SHP77 (cell line): ENCODE results near the gene ZNF880.
A peak's percentile ranks its signal among the peaks of the same experiment; 100 is the strongest.
"Not testable (repeated sequence)": the region's sequence is repeated elsewhere in the genome, so short reads cannot be mapped to it uniquely, and the experiment has no call there.

Experiments
- DNase-seq, 2 experiments: peaks; one replicate each; lab custom pipeline; 2025; lab: John Stamatoyannopoulos, UW

Gene ZNF880

GRCh38 chr19:52369559-52370340 lies at the start of gene ZNF880:
Gene ZNF880, plus strand, starts transcription at chr19:52369923. Its CDS starts 43 bp downstream, at chr19:52369966.
- DNase-seq = peak; percentile 89 to 91

- no peak for DNase-seq
These were observed 47.3 kb upstream of the ZNF880 start for GRCh38 chr19:52322429-52322828.

- DNase-seq = no peak
These were observed 38.0 kb upstream of the ZNF880 start for GRCh38 chr19:52331757-52332156.

GRCh38 chr19:52335768-52336116 lies 34.0 kb upstream of the ZNF880 start:
- DNase-seq = no peak

- DNase-seq = peak; percentile 80 to 83
These were observed 33.5 kb upstream of the ZNF880 start, which contains the start of gene ZNF610 for GRCh38 chr19:52336117-52336790. Gene ZNF610, plus strand, starts transcription at chr19:52336243. Its CDS starts 12,930 bp downstream, at chr19:52349173.

- DNase-seq = no peak
These were observed 32.8 kb upstream of the ZNF880 start for GRCh38 chr19:52336791-52337381.

- DNase-seq = not testable (repeated sequence)
These were observed 30.7 kb upstream of the ZNF880 start for GRCh38 chr19:52339022-52339421.

GRCh38 chr19:52343548-52343947 lies 26.2 kb upstream of the ZNF880 start:
- DNase-seq = peak; percentile 55 to 64

GRCh38 chr19:52345162-52345561 lies 24.6 kb upstream of the ZNF880 start:
- DNase-seq = no peak

- DNase-seq = no peak
These were observed 18.2 kb upstream of the ZNF880 start for GRCh38 chr19:52351512-52351911.

GRCh38 chr19:52366414-52366824 lies 3.3 kb upstream of the ZNF880 start:
- no peak for DNase-seq

GRCh38 chr19:52370341-52370710 lies 603 bp downstream of the ZNF880 start:
- DNase-seq = no peak

- no peak for DNase-seq
These were observed 21.4 kb downstream of the ZNF880 start for GRCh38 chr19:52391135-52391534.

- peak; percentile 54 to 73 for DNase-seq
These were observed 27.8 kb downstream of the ZNF880 start, which contains the start of gene ZNF528 for GRCh38 chr19:52397310-52398080. Gene ZNF528, plus strand, starts transcription at chr19:52397849. Its CDS starts 4,165 bp downstream, at chr19:52402014.

GRCh38 chr19:52398081-52398441 lies 28.3 kb downstream of the ZNF880 start:
- no peak for DNase-seq

GRCh38 chr19:52410276-52410675 lies 40.6 kb downstream of the ZNF880 start:
- DNase-seq = no peak

GRCh38 chr19:52415711-52416110 lies 46.0 kb downstream of the ZNF880 start:
- DNase-seq = no peak

- DNase-seq = no peak
These were observed 59.2 kb downstream of the ZNF880 start, which contains the start of gene ZNF534 for GRCh38 chr19:52428937-52429336. Gene ZNF534, plus strand, starts transcription at chr19:52429148. Its CDS starts 2,327 bp downstream, at chr19:52431475.
